Measurements from ENCODE around the gene RNF133.
"Not testable (repeated sequence)": the region's sequence is repeated elsewhere in the genome, so short reads cannot be mapped to it uniquely, and the experiment has no call there.

Gene RNF133

GRCh38 chr7:122688400-122688998 lies 10.4 kb downstream of the RNF133 start:
- no peak for DNase-seq

- DNase-seq: no peak
Observed at GRCh38 chr7:122686360-122686878, 12.5 kb downstream of the RNF133 start.

GRCh38 chr7:122684504-122684903 lies 14.4 kb downstream of the RNF133 start:
- DNase-seq: no peak

GRCh38 chr7:122682815-122683550 lies 15.9 kb downstream of the RNF133 start:
- no peak for DNase-seq

GRCh38 chr7:122681186-122681585 lies 17.7 kb downstream of the RNF133 start:
- not testable (repeated sequence) for DNase-seq

GRCh38 chr7:122679813-122680212 lies 19.1 kb downstream of the RNF133 start:
- DNase-seq: no peak

GRCh38 chr7:122679269-122679709 lies 19.6 kb downstream of the RNF133 start:
- DNase-seq: not testable (repeated sequence)

GRCh38 chr7:122677149-122677548 lies 21.8 kb downstream of the RNF133 start:
- no peak for DNase-seq

GRCh38 chr7:122676466-122676865 lies 22.5 kb downstream of the RNF133 start:
- no peak for DNase-seq

GRCh38 chr7:122675621-122676020 lies 23.3 kb downstream of the RNF133 start:
- no peak for DNase-seq

GRCh38 chr7:122675011-122675410 lies 23.9 kb downstream of the RNF133 start:
- no peak for DNase-seq

GRCh38 chr7:122674502-122674901 lies 24.4 kb downstream of the RNF133 start:
- no peak for DNase-seq

- no peak for DNase-seq
Observed at GRCh38 chr7:122673951-122674350, 25.0 kb downstream of the RNF133 start.

GRCh38 chr7:122672536-122672935 lies 26.4 kb downstream of the RNF133 start:
- DNase-seq: no peak

- no peak for DNase-seq
Observed at GRCh38 chr7:122663733-122664132, 35.2 kb downstream of the RNF133 start.

- DNase-seq: no peak
Observed at GRCh38 chr7:122658856-122659255, 40.1 kb downstream of the RNF133 start.

- no peak for DNase-seq
Observed at GRCh38 chr7:122653685-122654084, 45.2 kb downstream of the RNF133 start.

- no peak for DNase-seq
Observed at GRCh38 chr7:122652876-122653275, 46.0 kb downstream of the RNF133 start.

GRCh38 chr7:122651451-122651850 lies 47.5 kb downstream of the RNF133 start:
- DNase-seq: no peak

Measured in stimulated activated CD4-positive, alpha-beta T cell treated with anti-CD3 and anti-CD28 coated beads, Interleukin-15, amount 100 ng/mL, for 24 hours (primary cell).